Kidney epithelial cell (primary cell): ENCODE results near the gene ATP5F1B. TPM values are rescaled to one million over a fixed set of nuclear protein-coding genes. Genes with fewer than 3 reads are reported as not detected.
A peak's percentile ranks its signal among the peaks of the same experiment; 100 is the strongest.

Source experiments
- DNase-seq: peaks from one replicate; pipeline ENCODE4 v3.0.0-alpha.2; 2010; ENCODE audit warnings: low read depth
- H3K27me3 ChIP-seq: 2 replicates; pipeline ENCODE4 v1.6.0; 2011; ENCODE audit warnings: low read length; ENCODE audit not compliant: control insufficient read depth, insufficient read depth
- H3K36me3 ChIP-seq: 2 replicates; pipeline ENCODE4 v1.5.1; 2011; ENCODE audit warnings: low read length; ENCODE audit not compliant: control insufficient read depth, insufficient read depth
- H3K4me3 ChIP-seq: 2 replicates; pipeline ENCODE4 v1.5.1; 2011; ENCODE audit warnings: low read depth, mild to moderate bottlenecking, control low read depth, low read length
- total RNA-seq: library from RNA; depleted of rRNA; stranded (reverse); fragments of >200 nt; gene quantifications from 2 replicates; pipeline ENCODE4 v1.2.3, GENCODE V29; 2015
- TF ChIP-seq, protein P1 (sequence below): IDR thresholded peaks from 2 replicates; pipeline ENCODE4 v1.5.1; 2011; ENCODE audit warnings: mild to moderate bottlenecking, moderate library complexity, low read length, control low read depth, inconsistent platforms; ENCODE audit not compliant: insufficient read depth, poor library complexity, severe bottlenecking

Gene ATP5F1B
- total RNA-seq, 1 donor from 2014 or later: 419 TPM

- H3K4me3 ChIP-seq: peak overlapping the region; percentile 82
- TF ChIP-seq, protein P1, sequence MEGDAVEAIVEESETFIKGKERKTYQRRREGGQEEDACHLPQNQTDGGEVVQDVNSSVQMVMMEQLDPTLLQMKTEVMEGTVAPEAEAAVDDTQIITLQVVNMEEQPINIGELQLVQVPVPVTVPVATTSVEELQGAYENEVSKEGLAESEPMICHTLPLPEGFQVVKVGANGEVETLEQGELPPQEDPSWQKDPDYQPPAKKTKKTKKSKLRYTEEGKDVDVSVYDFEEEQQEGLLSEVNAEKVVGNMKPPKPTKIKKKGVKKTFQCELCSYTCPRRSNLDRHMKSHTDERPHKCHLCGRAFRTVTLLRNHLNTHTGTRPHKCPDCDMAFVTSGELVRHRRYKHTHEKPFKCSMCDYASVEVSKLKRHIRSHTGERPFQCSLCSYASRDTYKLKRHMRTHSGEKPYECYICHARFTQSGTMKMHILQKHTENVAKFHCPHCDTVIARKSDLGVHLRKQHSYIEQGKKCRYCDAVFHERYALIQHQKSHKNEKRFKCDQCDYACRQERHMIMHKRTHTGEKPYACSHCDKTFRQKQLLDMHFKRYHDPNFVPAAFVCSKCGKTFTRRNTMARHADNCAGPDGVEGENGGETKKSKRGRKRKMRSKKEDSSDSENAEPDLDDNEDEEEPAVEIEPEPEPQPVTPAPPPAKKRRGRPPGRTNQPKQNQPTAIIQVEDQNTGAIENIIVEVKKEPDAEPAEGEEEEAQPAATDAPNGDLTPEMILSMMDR: no peak
- H3K27me3 ChIP-seq: no peaks in the 10 kb centered on the region
- DNase-seq: no peak
- no peaks in the 10 kb centered on the region for H3K36me3 ChIP-seq
Measured at GRCh38 chr12:56629459-56630179, 16.2 kb downstream of the ATP5F1B start.

DNA sequence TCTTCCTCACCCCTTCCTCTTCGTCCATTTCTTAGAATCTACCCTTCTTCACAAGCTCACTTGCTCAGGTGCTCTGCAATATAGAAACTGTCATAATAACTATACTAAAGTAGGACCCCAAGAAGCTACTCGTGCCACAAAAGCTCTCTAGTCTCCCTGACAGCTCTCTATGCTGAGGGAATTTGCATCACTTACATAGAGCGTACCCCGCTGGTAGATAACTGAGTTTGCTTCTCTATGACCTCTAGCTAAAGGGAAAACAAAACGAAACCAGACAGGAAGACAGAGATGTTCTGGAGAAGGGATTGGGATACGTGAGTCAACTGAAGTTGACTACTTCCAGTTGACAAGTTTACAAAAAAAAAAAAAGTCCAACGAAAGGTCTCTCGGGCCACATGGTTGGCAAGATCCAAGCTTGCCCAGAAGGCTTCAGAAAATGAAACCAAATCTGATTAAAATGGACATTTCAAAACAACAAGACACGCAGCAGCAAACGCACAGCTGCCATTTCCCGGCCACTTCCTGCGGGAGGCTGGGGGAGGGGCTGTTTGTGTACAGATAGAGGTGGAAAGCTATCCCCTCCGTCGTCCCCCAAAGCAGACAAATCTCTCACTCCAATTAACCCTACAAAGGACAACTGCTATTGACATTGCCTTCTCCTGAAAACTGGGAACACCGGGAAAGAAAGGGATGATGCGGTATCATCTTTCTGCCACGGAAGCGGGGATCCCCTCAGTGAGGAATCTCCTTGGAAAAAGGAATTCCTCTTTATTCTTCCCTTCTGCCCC lies 16.9 kb downstream of the ATP5F1B start:
- Histone ChIP-seq H3K4me3 (peak overlapping the region; percentile 82), H3K36me3 (no peaks in the 10 kb centered on the region), H3K27me3 (no peaks in the 10 kb centered on the region)
- no peak for DNase-seq
- TF ChIP-seq, protein P1: no peak

GRCh38 chr12:56626701-56627100 lies 19.1 kb downstream of the ATP5F1B start:
- Histone ChIP-seq H3K27me3 (no peaks in the 10 kb centered on the region), H3K36me3 (no peaks in the 10 kb centered on the region), H3K4me3 (no peak overlapping the region)
- no peak for DNase-seq
- TF ChIP-seq, protein P1: no peak

DNA sequence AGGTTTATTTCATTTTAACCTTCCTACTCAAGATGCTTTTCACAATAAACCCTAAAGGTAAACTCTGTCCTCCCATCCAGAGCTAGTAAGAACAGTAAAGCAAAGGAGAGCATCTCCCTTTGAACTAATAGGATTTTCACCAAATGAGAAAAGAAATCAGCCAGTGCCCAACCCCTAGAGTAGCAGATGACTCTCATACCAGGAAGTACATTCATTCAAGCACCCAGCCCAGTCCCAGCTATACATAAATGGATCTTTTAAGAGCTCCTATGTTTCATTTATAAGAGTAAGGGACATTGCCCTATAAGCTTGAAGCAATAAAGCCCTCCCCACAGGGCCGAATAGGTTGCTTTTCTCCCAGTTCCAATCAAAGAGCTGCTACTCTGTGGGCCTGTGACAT lies 23.2 kb downstream of the ATP5F1B start:
- Histone ChIP-seq H3K27me3 (no peaks in the 10 kb centered on the region), H3K4me3 (no peak overlapping the region), H3K36me3 (no peaks in the 10 kb centered on the region)
- no peak for DNase-seq
- TF ChIP-seq, protein P1: no peak

DNA sequence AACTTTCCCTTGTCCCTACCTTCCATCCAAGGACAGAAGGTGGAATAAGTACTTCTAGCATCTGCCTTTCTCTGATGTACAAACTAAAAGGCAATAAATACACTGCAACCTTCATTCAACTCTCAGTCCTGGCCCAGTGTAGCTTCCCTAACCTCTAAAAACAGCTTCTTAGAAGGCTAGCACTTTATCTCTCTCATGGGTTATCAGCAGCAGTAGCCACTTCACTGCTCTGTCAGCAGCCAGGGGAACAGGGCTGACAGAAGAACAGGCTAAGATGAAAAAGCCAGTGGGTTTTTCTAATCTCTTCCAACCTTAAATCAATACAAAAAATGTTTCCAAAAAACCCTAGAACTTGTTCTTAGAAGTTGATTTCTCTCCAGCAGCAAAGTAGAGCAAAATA lies 28.9 kb downstream of the ATP5F1B start:
- TF ChIP-seq, protein P1: no peak
- H3K36me3 ChIP-seq: peaks cover 3% of the 10 kb centered on the region
- H3K4me3 ChIP-seq: no peak overlapping the region
- no peaks in the 10 kb centered on the region for H3K27me3 ChIP-seq
- no peak for DNase-seq
